OCI-LY3 (cell line): ENCODE data around the gene ARGLU1.

Experiments
- EZH2phosphoT487 ChIP-seq: fragments of 200-600 bp; shearing (Covaris generic); IDR thresholded peaks from 2 replicates; pipeline ENCODE4 v1.6.1; 2018; ENCODE audit warnings: antibody characterized with exemption, mixed run types, low read depth
- TF ChIP-seq, protein P1 (sequence below): fragments of 200-600, 300-600 bp; sonication (generic); IDR thresholded peaks from 2 replicates; pipeline ENCODE4 v1.5.1; 2014; ENCODE audit warnings: antibody characterized with exemption, low read length, low read depth

DNA sequence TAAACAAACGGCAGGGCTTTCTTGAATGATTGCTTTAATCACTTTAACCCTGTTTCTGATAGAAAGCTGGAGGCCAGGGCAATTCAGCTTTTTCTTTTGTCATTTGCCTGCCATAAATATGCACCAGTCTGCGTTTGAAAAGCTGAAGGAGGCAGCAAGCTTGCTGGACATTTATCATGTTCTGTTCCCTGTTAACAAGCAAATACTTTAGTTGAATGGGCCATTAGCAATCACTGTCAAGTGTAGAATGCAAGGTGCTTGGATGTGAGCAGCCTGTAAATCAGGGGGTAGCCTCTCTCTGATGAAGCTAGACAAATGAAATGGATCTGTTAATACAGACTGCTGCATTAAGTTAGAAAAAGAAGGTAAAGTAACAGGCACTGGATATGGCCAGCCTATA is 40.1 kb downstream of the ARGLU1 start:
- TF ChIP-seq, protein P1, sequence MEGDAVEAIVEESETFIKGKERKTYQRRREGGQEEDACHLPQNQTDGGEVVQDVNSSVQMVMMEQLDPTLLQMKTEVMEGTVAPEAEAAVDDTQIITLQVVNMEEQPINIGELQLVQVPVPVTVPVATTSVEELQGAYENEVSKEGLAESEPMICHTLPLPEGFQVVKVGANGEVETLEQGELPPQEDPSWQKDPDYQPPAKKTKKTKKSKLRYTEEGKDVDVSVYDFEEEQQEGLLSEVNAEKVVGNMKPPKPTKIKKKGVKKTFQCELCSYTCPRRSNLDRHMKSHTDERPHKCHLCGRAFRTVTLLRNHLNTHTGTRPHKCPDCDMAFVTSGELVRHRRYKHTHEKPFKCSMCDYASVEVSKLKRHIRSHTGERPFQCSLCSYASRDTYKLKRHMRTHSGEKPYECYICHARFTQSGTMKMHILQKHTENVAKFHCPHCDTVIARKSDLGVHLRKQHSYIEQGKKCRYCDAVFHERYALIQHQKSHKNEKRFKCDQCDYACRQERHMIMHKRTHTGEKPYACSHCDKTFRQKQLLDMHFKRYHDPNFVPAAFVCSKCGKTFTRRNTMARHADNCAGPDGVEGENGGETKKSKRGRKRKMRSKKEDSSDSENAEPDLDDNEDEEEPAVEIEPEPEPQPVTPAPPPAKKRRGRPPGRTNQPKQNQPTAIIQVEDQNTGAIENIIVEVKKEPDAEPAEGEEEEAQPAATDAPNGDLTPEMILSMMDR: no peak
- no peak for TF ChIP-seq EZH2phosphoT487
